Keratinocyte (primary cell): Measurements from ENCODE around the gene ZPR1. TPM values are rescaled to one million over a fixed set of nuclear protein-coding genes. Genes with fewer than 3 reads are reported as not detected.

ENCODE experiments used
- DNase-seq: peaks from one replicate; pipeline ENCODE4 v3.0.0-alpha.2; 2011; ENCODE audit warnings: low read depth, missing footprints, low spot score
- FAIRE-seq: peaks from 2 replicates; lab custom pipeline; 2011; peaks lifted over from hg19 to GRCh38; lab: Jason Lieb, UNC
- H2AFZ ChIP-seq: 2 replicates; pipeline ENCODE4 v1.6.0; 2012; ENCODE audit warnings: low read length, control low read depth, inconsistent platforms; ENCODE audit not compliant: control insufficient read depth
- H3K27ac ChIP-seq: 2 replicates; pipeline ENCODE4 v1.5.1; 2011; ENCODE audit warnings: low read length; ENCODE audit not compliant: control insufficient read depth, insufficient read depth
- H3K27me3 ChIP-seq: 3 replicates; pipeline ENCODE4 v1.6.0; 2011; ENCODE audit warnings: low read length; ENCODE audit not compliant: control insufficient read depth, insufficient read depth; ENCODE audit errors: extremely low read depth
- H3K36me3 ChIP-seq, 2 experiments: 2 replicates in 1 of 2; 3 replicates in 1 of 2; pipeline ENCODE4 v1.5.1; 2011; ENCODE audit warnings: low read length in 2 of 2, mild to moderate bottlenecking in 1 of 2; ENCODE audit not compliant: control insufficient read depth in 2 of 2, insufficient read depth in 2 of 2; ENCODE audit errors: extremely low read depth in 1 of 2
- H3K4me1 ChIP-seq: 3 replicates; pipeline ENCODE4 v1.5.1; 2011; ENCODE audit warnings: low read length; ENCODE audit not compliant: control insufficient read depth, insufficient read depth; ENCODE audit errors: extremely low read depth
- H3K4me2 ChIP-seq: 3 replicates; pipeline ENCODE4 v1.6.0; 2011; ENCODE audit warnings: low read depth, low read length; ENCODE audit not compliant: control insufficient read depth, insufficient read depth; ENCODE audit errors: extremely low read depth
- H3K4me3 ChIP-seq, 3 experiments: fragments of 200-600 bp in 1 of 3; sonication (generic) in 1 of 3; 2 replicates in 2 of 3; 3 replicates in 1 of 3; pipeline ENCODE4 v1.5.1; 2011 to 2016; ENCODE audit warnings: low read length in 3 of 3, mild to moderate bottlenecking in 3 of 3, control low read depth in 2 of 3, inconsistent platforms in 1 of 3, low read depth in 1 of 3, mixed read lengths in 1 of 3, mixed run types in 1 of 3, moderate library complexity in 1 of 3; ENCODE audit not compliant: control insufficient read depth in 2 of 3, insufficient read depth in 2 of 3; ENCODE audit errors: extremely low read depth in 1 of 3
- H3K79me2 ChIP-seq: 2 replicates; pipeline ENCODE4 v1.6.0; 2012; ENCODE audit warnings: low read length; ENCODE audit not compliant: control insufficient read depth, insufficient read depth
- H3K9ac ChIP-seq: 3 replicates; pipeline ENCODE4 v1.6.0; 2011; ENCODE audit warnings: low read length; ENCODE audit not compliant: control insufficient read depth, insufficient read depth; ENCODE audit errors: extremely low read depth
- H3K9me1 ChIP-seq: 3 replicates; pipeline ENCODE4 v1.6.0; 2011; ENCODE audit warnings: low read length; ENCODE audit not compliant: control insufficient read depth, insufficient read depth; ENCODE audit errors: extremely low read depth
- H3K9me3 ChIP-seq: 2 replicates; pipeline ENCODE4 v1.5.1; 2012; ENCODE audit warnings: low read depth, low read length; ENCODE audit not compliant: control insufficient read depth
- H4K20me1 ChIP-seq: 3 replicates; pipeline ENCODE4 v1.6.0; 2011; ENCODE audit warnings: low read length; ENCODE audit not compliant: control insufficient read depth, insufficient read depth; ENCODE audit errors: extremely low read depth
- CTCF ChIP-seq, 3 experiments: IDR thresholded peaks in 1 of 3; conservative IDR thresholded peaks in 1 of 3; optimal IDR thresholded peaks in 1 of 3; 2 replicates in 2 of 3; 3 replicates in 1 of 3; pipeline versions ENCODE3 to v1.5.1; 2011; ENCODE audit warnings: low read length in 3 of 3, mild to moderate bottlenecking in 3 of 3, moderate library complexity in 2 of 3, control low read depth in 1 of 3, inconsistent platforms in 1 of 3; ENCODE audit not compliant: insufficient read depth in 2 of 3; ENCODE audit errors: extremely low read depth in 1 of 3
- EZH2 ChIP-seq: IDR thresholded peaks from one replicate; pipeline ENCODE4 v1.6.1; 2012; ENCODE audit warnings: inconsistent platforms, mild to moderate bottlenecking, low read length, moderate library complexity
- dilution Hi-C: fragments of 300-500 bp; cut with MboI; formaldehyde crosslinking; loops from one replicate; pipeline ENCODE4 v1.7.0; 2020; ENCODE audit warnings: low sequenced_read_pairs; ENCODE audit not compliant: extremely low pct_ligation_motif_present
- polyA plus RNA-seq, 5 experiments: library from polyadenylated mRNA; depleted of rRNA in 3 of 5; stranded (reverse) in 3 of 5; stranded (forward) in 1 of 5; unstranded in 1 of 5; fragments of >200 nt; gene quantifications; 1 replicate in 1 of 5; 2 replicates in 3 of 5; 3 replicates in 1 of 5; pipeline versions ENCODE4 v1.2.1 to v1.2.3, GENCODE V29; 2011 to 2012; ENCODE audit warnings: missing spikeins in 2 of 5, low read depth in 1 of 5, low replicate concordance in 1 of 5

The ZPR1 gene
- polyA plus RNA-seq, 1 donor (not counting 4 experiments of a cell fraction or from before 2014, with no cell fraction given): 71.1 TPM

GRCh38 chr11:116787436-116787785 lies 412 bp downstream of the ZPR1 start:
- TF ChIP-seq CTCF (optimal IDR thresholded peaks at IDR 0.05 in 1 of 3, IDR thresholded peaks at IDR 0.05 in 1 of 3, conservative IDR thresholded peaks at IDR 0.05 in 1 of 3; ENCODE audit: extremely low read depth in 1 of 3, insufficient read depth in 2 of 3, low read length in 3 of 3) (no peak), EZH2 (no peak)
- H3K79me2 ChIP-seq: peaks cover 15% of the 10 kb centered on the region
- H3K9ac ChIP-seq: peak overlapping the region; percentile 84
- H3K4me2 ChIP-seq: peak overlapping the region; percentile 91
- peaks cover 18% of the 10 kb centered on the region for H3K4me1 ChIP-seq
- peak overlapping the region; percentile 74 for H3K27ac ChIP-seq
- dilution Hi-C loops: no loop called here
- no peaks in the 10 kb centered on the region for H3K9me3 ChIP-seq
- no peaks in the 10 kb centered on the region for H4K20me1 ChIP-seq
- peak overlapping the region; percentile 88 to 90 (median 89) for H3K4me3 ChIP-seq
- no peak for DNase-seq
- no peaks in the 10 kb centered on the region for H3K27me3 ChIP-seq
- H2AFZ ChIP-seq: peak overlapping the region; percentile 47
- no peaks in the 10 kb centered on the region for H3K9me1 ChIP-seq
- no peak for FAIRE-seq
- H3K36me3 ChIP-seq: peaks cover 27 to 38% of the 10 kb centered on the region in 2 experiments

- Histone ChIP-seq H3K4me3 (peak overlapping the region; percentile 88 to 90 (median 89)), H4K20me1 (no peaks in the 10 kb centered on the region), H3K27me3 (no peaks in the 10 kb centered on the region), H3K9me3 (no peaks in the 10 kb centered on the region), H3K4me2 (peak overlapping the region; percentile 91), H3K27ac (peak overlapping the region; percentile 74), H3K9ac (peak overlapping the region; percentile 84), H3K79me2 (peaks cover 17% of the 10 kb centered on the region), H3K9me1 (no peaks in the 10 kb centered on the region), H2AFZ (no peak overlapping the region), H3K4me1 (peaks cover 18% of the 10 kb centered on the region), H3K36me3 (peaks cover 30 to 43% of the 10 kb centered on the region in 2 experiments)
- DNase-seq (no peak), FAIRE-seq (no peak)
- TF ChIP-seq EZH2 (no peak), CTCF (optimal IDR thresholded peaks at IDR 0.05 in 1 of 3, IDR thresholded peaks at IDR 0.05 in 1 of 3, conservative IDR thresholded peaks at IDR 0.05 in 1 of 3; ENCODE audit: extremely low read depth in 1 of 3, insufficient read depth in 2 of 3, low read length in 3 of 3) (no peak)
- dilution Hi-C loops: no loop called here
These were observed 857 bp downstream of the ZPR1 start for GRCh38 chr11:116786966-116787365.
